Neural progenitor cell (in vitro differentiated cells): ENCODE results near the gene TBATA.

ENCODE experiments used
- CTCF ChIP-seq: fragments of 200-600 bp; sonication (generic); IDR thresholded peaks from 2 replicates; pipeline ENCODE4 v1.5.1; 2017; ENCODE audit warnings: antibody characterized with exemption, mild to moderate bottlenecking
- EZH2phosphoT487 ChIP-seq: fragments of 200-600 bp; sonication (generic); IDR thresholded peaks from 2 replicates; pipeline ENCODE4 v1.6.1; 2017; ENCODE audit warnings: antibody characterized with exemption

GRCh38 chr10:70729763-70730357, 55.3 kb downstream of the TBATA start:
- TF ChIP-seq CTCF (no peak), EZH2phosphoT487 (no peak)
